LNCAP (cell line): ENCODE results near the gene PDE4D.

Experiments used
- TF ChIP-seq, protein P1 (sequence below): fragments of 450-650 bp; IDR thresholded peaks from 2 replicates; pipeline ENCODE4 v1.5.1; 2017; ENCODE audit warnings: mild to moderate bottlenecking

PDE4D gene

DNA sequence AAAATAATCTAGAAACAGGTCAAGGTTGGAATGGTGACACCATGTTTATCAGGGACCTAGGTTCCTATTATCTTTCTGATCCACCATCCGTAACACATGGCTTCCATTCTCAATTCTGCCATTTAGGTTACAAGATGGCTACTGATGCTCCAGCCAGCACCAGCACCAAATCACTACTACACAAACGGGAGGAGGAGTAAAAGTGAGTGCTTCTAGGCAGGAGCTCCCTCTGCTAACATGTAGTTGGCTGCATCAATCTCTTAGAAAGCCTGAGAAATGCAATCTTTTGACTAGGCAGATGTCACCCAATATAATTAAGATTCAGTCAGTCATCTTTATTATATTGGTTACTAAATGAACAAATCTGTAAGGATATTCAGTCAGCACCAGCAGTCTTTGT, 794.8 kb downstream of the PDE4D start:
- TF ChIP-seq, protein P1, sequence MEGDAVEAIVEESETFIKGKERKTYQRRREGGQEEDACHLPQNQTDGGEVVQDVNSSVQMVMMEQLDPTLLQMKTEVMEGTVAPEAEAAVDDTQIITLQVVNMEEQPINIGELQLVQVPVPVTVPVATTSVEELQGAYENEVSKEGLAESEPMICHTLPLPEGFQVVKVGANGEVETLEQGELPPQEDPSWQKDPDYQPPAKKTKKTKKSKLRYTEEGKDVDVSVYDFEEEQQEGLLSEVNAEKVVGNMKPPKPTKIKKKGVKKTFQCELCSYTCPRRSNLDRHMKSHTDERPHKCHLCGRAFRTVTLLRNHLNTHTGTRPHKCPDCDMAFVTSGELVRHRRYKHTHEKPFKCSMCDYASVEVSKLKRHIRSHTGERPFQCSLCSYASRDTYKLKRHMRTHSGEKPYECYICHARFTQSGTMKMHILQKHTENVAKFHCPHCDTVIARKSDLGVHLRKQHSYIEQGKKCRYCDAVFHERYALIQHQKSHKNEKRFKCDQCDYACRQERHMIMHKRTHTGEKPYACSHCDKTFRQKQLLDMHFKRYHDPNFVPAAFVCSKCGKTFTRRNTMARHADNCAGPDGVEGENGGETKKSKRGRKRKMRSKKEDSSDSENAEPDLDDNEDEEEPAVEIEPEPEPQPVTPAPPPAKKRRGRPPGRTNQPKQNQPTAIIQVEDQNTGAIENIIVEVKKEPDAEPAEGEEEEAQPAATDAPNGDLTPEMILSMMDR: no peak

DNA sequence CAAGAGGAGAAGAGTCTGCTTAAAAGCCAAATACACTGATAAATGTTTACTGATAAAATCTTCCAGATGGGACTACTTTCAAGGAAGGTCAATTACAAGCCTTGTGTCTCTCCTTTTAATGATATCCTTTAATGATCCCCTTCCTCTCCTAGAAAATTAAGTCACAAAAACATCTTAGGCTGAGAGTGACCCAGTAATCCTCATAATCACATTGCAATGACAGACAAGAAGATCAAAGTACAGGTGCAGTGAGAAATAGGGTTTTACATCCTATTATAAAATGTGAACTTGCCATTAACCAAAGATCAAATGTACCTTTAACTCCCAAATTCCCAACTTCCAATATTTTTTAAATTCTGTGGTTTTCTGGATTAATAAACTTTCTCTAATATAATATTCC, 795.8 kb downstream of the PDE4D start:
- TF ChIP-seq, protein P1: no peak

DNA sequence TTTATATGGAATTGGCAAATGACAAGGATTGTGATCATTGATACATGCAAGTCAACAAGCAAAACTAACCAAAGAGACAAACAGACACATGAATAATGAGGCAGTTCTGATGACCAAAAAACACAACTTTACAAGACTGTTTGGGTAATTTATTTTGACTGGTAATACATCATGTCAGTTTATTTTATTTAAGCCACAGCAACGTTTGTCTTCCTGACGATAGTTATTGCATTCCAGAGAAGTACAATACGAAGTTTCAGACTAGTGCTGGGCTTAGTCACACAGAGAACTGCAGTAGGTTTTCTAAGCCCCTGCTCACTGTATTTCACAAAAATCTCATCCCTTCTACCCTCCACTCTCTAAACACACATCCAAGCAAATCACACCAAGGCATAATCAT, 796.4 kb downstream of the PDE4D start:
- TF ChIP-seq, protein P1: no peak

DNA sequence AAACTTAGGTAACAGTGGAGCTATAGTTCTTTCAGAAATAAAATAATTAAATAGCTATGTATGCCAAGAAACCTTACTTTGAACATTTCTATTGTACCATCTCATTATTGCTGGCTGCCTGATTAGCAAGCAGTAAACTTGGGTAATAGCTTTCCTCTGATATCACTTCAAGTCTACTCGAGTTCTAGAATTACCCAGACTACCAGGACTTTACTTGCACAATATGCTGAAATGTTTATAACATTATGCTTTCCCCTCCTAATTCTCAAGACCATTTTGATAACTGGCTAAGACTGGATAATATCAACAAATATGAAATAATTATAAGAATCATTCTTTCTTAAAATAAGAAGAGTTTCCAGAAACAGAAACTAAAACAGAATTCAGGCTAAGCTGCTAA, 798.0 kb downstream of the PDE4D start:
- TF ChIP-seq, protein P1: no peak

DNA sequence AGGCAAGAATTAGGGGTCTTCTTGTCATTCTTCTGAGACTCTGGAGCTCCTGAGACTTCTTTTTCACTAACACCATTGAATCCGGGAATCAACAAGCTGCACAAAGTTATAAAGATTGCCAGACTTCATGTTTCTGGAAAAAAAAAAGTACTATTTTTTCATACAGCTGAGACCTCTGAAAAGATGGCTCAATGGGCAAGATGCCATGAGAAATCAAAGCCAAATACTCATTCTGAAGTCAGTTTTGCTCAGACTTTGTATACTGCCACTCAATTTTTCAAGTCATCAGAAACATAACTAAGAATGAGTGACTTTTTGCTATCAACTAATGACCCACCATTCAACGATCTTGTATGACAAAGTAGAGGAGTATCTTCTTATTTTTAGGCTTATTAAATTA, 798.7 kb downstream of the PDE4D start:
- TF ChIP-seq, protein P1: no peak

DNA sequence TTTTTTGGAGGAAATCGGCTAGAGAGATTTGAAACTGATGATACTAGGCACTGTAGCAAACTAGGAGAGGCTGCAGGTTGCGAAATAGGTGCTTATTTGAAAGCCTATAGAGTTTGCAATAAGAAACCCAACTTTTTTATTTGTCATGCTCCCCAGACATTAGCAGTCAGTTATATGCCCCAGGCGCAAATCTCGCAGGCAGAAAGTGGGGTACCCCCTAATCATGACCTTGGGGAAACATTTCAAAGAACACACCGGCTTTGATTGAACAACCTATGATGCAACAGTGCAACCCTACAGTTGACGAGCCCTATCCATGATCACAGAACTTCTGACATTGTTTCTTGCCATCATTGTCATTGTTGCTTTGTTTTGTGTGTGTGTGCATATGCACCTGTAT, 800.2 kb downstream of the PDE4D start:
- TF ChIP-seq, protein P1: no peak

DNA sequence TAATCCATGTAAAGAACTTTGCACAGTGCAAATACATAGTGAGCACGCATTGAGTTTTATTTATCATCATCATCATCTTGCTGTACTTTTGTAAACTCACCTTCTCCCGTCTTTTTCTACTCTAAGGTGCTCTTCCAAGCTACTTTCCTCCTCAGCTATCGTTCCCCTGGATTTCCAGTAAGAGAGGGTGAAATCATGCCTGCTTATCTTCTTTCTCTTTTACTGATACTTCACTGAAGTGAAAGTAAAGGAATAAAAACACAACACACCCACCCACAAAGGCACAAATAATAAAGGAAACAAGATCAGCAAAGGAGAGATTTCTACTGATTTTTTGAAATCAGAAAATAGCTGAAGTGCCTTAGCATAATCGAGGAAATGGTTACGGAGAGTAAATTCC, 800.8 kb downstream of the PDE4D start:
- TF ChIP-seq, protein P1: no peak

DNA sequence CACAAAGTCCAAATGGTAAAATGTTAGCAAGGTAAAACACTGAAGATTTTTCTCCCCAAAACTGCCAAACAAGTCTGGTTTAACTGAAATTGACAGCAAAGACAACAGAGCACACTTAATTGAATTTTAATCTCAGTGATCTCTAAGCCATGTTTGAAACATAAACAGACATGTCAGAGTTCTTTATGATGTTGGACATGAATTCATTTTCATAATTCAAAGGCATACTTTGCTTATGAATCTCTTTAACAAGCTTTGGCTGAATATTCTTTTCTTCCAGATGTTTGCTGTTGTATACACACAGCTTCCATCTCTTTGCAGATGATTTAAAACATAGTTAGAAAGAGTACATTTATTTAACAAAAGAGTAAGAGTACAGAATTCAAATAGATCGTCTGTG, 801.6 kb downstream of the PDE4D start:
- TF ChIP-seq, protein P1: no peak
